Mesendoderm (in vitro differentiated cells): ENCODE data around the gene KIF4B.

Experiments
- DNase-seq: peaks from one replicate; pipeline ENCODE4 v3.0.0; 2013
- H2AK5ac ChIP-seq: 2 replicates; pipeline ENCODE4 v1.6.1; 2013; ENCODE audit warnings: low read length, inconsistent platforms
- H2BK120ac ChIP-seq: 2 replicates; pipeline ENCODE4 v1.6.1; 2013; ENCODE audit warnings: low read depth, mild to moderate bottlenecking, low read length, moderate library complexity, mixed read lengths
- H2BK15ac ChIP-seq: replicated peaks from 2 replicates; pipeline ENCODE4 v1.6.1; 2013; ENCODE audit warnings: low read depth, mild to moderate bottlenecking, moderate library complexity
- H2BK5ac ChIP-seq: 2 replicates; pipeline ENCODE4 v1.6.1; 2013; ENCODE audit warnings: low read length, inconsistent platforms
- H3K18ac ChIP-seq: 2 replicates; pipeline ENCODE4 v1.6.1; 2013; ENCODE audit warnings: mild to moderate bottlenecking, low read length, mixed read lengths
- H3K23ac ChIP-seq: one replicate; pipeline ENCODE4 v1.6.1; 2013; ENCODE audit warnings: low read length
- H3K27ac ChIP-seq: 2 replicates; pipeline ENCODE4 v1.5.1; 2013; ENCODE audit warnings: low read depth, mild to moderate bottlenecking, inconsistent platforms, low read length, moderate library complexity
- H3K27me3 ChIP-seq: 2 replicates; pipeline ENCODE4 v1.6.1; 2013; ENCODE audit warnings: low read length, control low read depth, mild to moderate bottlenecking, inconsistent platforms; ENCODE audit not compliant: insufficient read depth, poor library complexity
- H3K36me3 ChIP-seq: 2 replicates; pipeline ENCODE4 v1.6.1; 2013; ENCODE audit warnings: low read length, inconsistent platforms; ENCODE audit not compliant: control insufficient read depth, insufficient read depth
- H3K4ac ChIP-seq: one replicate; pipeline ENCODE4 v1.6.1; 2013; ENCODE audit warnings: low read depth, mild to moderate bottlenecking, low read length, moderate library complexity
- H3K4me1 ChIP-seq: 2 replicates; pipeline ENCODE4 v1.6.1; 2013; ENCODE audit warnings: low read depth, low read length, inconsistent platforms; ENCODE audit not compliant: control insufficient read depth
- H3K4me2 ChIP-seq: 2 replicates; pipeline ENCODE4 v1.6.1; 2013; ENCODE audit warnings: low read length
- H3K4me3 ChIP-seq: 2 replicates; pipeline ENCODE4 v1.5.1; 2013; ENCODE audit warnings: mild to moderate bottlenecking, low read length
- H3K56ac ChIP-seq: one replicate; pipeline ENCODE4 v1.6.1; 2013; ENCODE audit warnings: low read length
- H3K79me1 ChIP-seq: 2 replicates; pipeline ENCODE4 v1.6.1; 2013; ENCODE audit warnings: low read length, inconsistent platforms
- H3K79me2 ChIP-seq: 2 replicates; pipeline ENCODE4 v1.6.1; 2013; ENCODE audit warnings: mild to moderate bottlenecking, low read length; ENCODE audit not compliant: control insufficient read depth, insufficient read depth
- H3K9ac ChIP-seq: 2 replicates; pipeline ENCODE4 v1.6.1; 2013; ENCODE audit warnings: low read length, inconsistent platforms
- H4K5ac ChIP-seq: one replicate; pipeline ENCODE4 v1.6.1; 2013; ENCODE audit warnings: low read length
- H4K8ac ChIP-seq: one replicate; pipeline ENCODE4 v1.6.1; 2013; ENCODE audit warnings: low read depth, mild to moderate bottlenecking, control low read depth, low read length, moderate library complexity
- WGBS: extraction: QIAGEN DNeasy Blood & Tissue Kit; methylation state at CpG from one replicate; pipeline ENCODE4 v1.1.7; 2013; ENCODE audit warnings: low lambda C conversion rate, missing lambda C conversion rate; ENCODE audit not compliant: insufficient coverage; ENCODE audit errors: extremely low coverage; 5-methylcytosine and 5-hydroxymethylcytosine counted together

The KIF4B gene

DNA sequence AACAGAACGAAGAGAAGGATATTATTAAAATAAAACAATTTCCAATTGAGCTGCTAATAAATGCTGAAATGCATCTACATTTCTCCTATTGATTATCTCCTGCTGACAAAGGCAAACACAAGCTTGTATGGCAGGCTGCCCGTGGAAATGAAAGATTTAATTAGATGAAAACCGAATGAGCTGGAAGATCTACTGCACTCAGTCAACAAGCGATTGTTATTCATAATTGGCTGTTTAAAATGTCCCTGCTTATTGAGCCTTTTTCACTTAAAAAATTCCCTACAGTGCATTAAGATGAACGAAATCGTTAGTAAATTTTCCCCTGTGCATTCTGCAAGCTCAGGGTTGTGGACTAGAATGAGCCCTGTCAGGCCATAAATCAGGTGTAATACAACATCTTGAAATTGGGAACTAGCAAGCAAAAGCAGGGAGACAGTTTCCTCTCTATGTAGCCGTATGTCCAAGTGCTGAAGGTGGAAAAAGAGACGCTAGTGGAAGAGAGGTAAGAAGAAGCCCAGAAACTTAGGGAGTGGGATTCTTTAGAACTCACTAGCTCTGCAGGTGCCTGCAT is 28.5 kb upstream of the KIF4B start:
- Histone ChIP-seq H3K4me2 (no peak overlapping the region), H4K5ac (no peak overlapping the region), H3K18ac (no peak overlapping the region), H2AK5ac (no peak overlapping the region), H3K79me1 (no peaks in the 10 kb centered on the region), H3K27me3 (no peaks in the 10 kb centered on the region), H3K56ac (no peak overlapping the region), H3K79me2 (no peaks in the 10 kb centered on the region), H3K4me3 (no peak overlapping the region), H3K36me3 (no peaks in the 10 kb centered on the region), H3K27ac (no peak overlapping the region), H2BK15ac (no peak overlapping the region), H3K9ac (no peak overlapping the region), H3K4me1 (no peaks in the 10 kb centered on the region), H3K4ac (no peak overlapping the region), H4K8ac (no peak overlapping the region), H2BK120ac (no peak overlapping the region), H2BK5ac (no peak overlapping the region), H3K23ac (no peak overlapping the region)
- no CpG with 5 or more reads among the region's 8 CpGs for WGBS
- no peak for DNase-seq

GRCh38 chr5:154986151-154986550 is 27.4 kb upstream of the KIF4B start:
- no peak overlapping the region for H3K27ac ChIP-seq
- H4K5ac ChIP-seq: no peak overlapping the region
- H2AK5ac ChIP-seq: no peak overlapping the region
- no peak overlapping the region for H3K56ac ChIP-seq
- H3K23ac ChIP-seq: no peak overlapping the region
- no peak overlapping the region for H4K8ac ChIP-seq
- no peak overlapping the region for H3K4ac ChIP-seq
- no peaks in the 10 kb centered on the region for H3K79me2 ChIP-seq
- H3K4me2 ChIP-seq: no peak overlapping the region
- no peaks in the 10 kb centered on the region for H3K79me1 ChIP-seq
- no peak overlapping the region for H2BK5ac ChIP-seq
- no peak for DNase-seq
- no peaks in the 10 kb centered on the region for H3K4me1 ChIP-seq
- H3K9ac ChIP-seq: no peak overlapping the region
- H3K18ac ChIP-seq: no peak overlapping the region
- H2BK15ac ChIP-seq: no peak overlapping the region
- H3K4me3 ChIP-seq: no peak overlapping the region
- no CpG with 5 or more reads among the region's 4 CpGs for WGBS
- no peak overlapping the region for H2BK120ac ChIP-seq
- no peaks in the 10 kb centered on the region for H3K36me3 ChIP-seq
- H3K27me3 ChIP-seq: no peaks in the 10 kb centered on the region

GRCh38 chr5:154989626-154990025 is 23.9 kb upstream of the KIF4B start:
- Histone ChIP-seq H3K4ac (no peak overlapping the region), H3K79me2 (no peaks in the 10 kb centered on the region), H3K18ac (no peak overlapping the region), H3K4me2 (no peak overlapping the region), H2AK5ac (no peak overlapping the region), H4K5ac (no peak overlapping the region), H3K79me1 (no peaks in the 10 kb centered on the region), H2BK15ac (no peak overlapping the region), H2BK5ac (no peak overlapping the region), H2BK120ac (no peak overlapping the region), H3K4me3 (no peak overlapping the region), H3K23ac (no peak overlapping the region), H4K8ac (no peak overlapping the region), H3K4me1 (no peaks in the 10 kb centered on the region), H3K9ac (no peak overlapping the region), H3K27ac (no peak overlapping the region), H3K27me3 (no peaks in the 10 kb centered on the region), H3K56ac (no peak overlapping the region), H3K36me3 (no peaks in the 10 kb centered on the region)
- WGBS: no CpG with 5 or more reads among the region's 2 CpGs
- no peak for DNase-seq

- DNase-seq: no peak
- no peak overlapping the region for H3K4me3 ChIP-seq
Observed at GRCh38 chr5:154993461-154993860, 20.1 kb upstream of the KIF4B start.

DNA sequence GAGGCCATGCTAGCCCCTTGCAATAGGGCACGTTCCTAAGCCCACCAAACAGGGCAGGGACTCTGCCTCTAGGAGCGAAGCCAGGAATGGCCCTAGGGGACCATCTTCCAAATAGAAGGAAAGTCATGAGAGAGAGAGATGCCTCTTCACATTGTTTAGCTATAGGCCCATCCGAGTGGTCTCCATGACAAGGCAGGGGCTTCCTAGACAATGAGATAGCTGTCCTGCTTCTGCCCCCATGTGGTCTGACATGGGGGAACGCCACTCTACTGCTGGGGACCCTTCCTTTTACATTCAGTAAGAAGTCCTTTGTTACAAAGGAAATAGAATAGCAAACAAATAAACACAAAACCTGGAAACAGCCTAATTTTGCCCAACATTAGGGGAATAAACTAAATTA is 17.9 kb upstream of the KIF4B start:
- peak; percentile 72 for DNase-seq
- H3K27ac ChIP-seq: no peak overlapping the region
- no CpG with 5 or more reads among the region's 4 CpGs for WGBS

More at GRCh38 chr5:154993461-154993860, 20.1 kb upstream of the KIF4B start:
- Histone ChIP-seq H4K5ac (no peak overlapping the region), H2BK120ac (no peak overlapping the region), H3K27me3 (no peaks in the 10 kb centered on the region), H3K4ac (no peak overlapping the region), H3K9ac (no peak overlapping the region), H2BK5ac (no peak overlapping the region), H3K56ac (no peak overlapping the region), H3K4me2 (no peak overlapping the region), H3K79me2 (no peaks in the 10 kb centered on the region), H2BK15ac (no peak overlapping the region), H3K4me1 (no peaks in the 10 kb centered on the region), H3K23ac (no peak overlapping the region), H4K8ac (no peak overlapping the region), H2AK5ac (no peak overlapping the region), H3K27ac (no peak overlapping the region), H3K36me3 (no peaks in the 10 kb centered on the region), H3K18ac (no peak overlapping the region), H3K79me1 (no peaks in the 10 kb centered on the region)
- WGBS: no CpG with 5 or more reads among the region's 2 CpGs

DNA sequence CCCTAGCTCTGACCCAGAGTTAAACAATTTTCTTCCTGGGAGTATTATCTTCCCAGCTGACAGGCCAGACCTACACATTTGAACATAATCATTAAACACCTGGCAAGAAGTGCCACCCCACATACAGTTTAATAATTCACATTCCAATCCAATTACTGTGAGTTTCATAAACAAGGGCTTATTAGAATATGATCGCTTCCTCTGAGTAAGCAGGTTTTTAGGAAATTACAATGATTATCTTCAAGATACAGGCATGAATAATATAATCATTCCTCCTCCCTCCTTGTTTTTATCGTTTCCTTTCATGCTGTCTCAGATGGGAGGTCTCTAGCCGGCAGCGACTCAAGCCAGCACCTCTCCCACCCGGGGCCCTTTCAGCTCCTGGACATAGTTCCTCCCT is 15.8 kb upstream of the KIF4B start:
- Histone ChIP-seq H3K4me1 (no peaks in the 10 kb centered on the region), H4K8ac (no peak overlapping the region), H3K56ac (no peak overlapping the region), H3K79me2 (no peaks in the 10 kb centered on the region), H3K9ac (no peak overlapping the region), H3K27me3 (no peaks in the 10 kb centered on the region), H3K36me3 (no peaks in the 10 kb centered on the region), H3K23ac (no peak overlapping the region), H3K4me2 (no peak overlapping the region), H3K27ac (no peak overlapping the region), H3K18ac (no peak overlapping the region), H2BK5ac (no peak overlapping the region), H2BK120ac (no peak overlapping the region), H2BK15ac (no peak overlapping the region), H3K4ac (no peak overlapping the region), H4K5ac (no peak overlapping the region), H3K79me1 (no peaks in the 10 kb centered on the region), H3K4me3 (no peak overlapping the region), H2AK5ac (no peak overlapping the region)
- WGBS: no CpG with 5 or more reads among the region's 5 CpGs
- no peak for DNase-seq

More for the DNA sequence above, 17.9 kb upstream of the KIF4B start:
- H3K4me3 ChIP-seq: no peak overlapping the region
- H3K23ac ChIP-seq: no peak overlapping the region
- H3K27me3 ChIP-seq: no peaks in the 10 kb centered on the region
- no peak overlapping the region for H4K8ac ChIP-seq
- H2BK120ac ChIP-seq: no peak overlapping the region
- no peak overlapping the region for H2BK5ac ChIP-seq
- H3K36me3 ChIP-seq: no peaks in the 10 kb centered on the region
- H4K5ac ChIP-seq: no peak overlapping the region
- no peak overlapping the region for H3K18ac ChIP-seq
- H3K9ac ChIP-seq: no peak overlapping the region
- no peaks in the 10 kb centered on the region for H3K79me1 ChIP-seq
- H3K79me2 ChIP-seq: no peaks in the 10 kb centered on the region
- no peak overlapping the region for H2AK5ac ChIP-seq
- no peak overlapping the region for H2BK15ac ChIP-seq
- no peaks in the 10 kb centered on the region for H3K4me1 ChIP-seq
- H3K56ac ChIP-seq: peak overlapping the region; percentile 39
- no peak overlapping the region for H3K4me2 ChIP-seq
- no peak overlapping the region for H3K4ac ChIP-seq
